H1 (cell line): ENCODE measurements around the gene RUVBL2. TPM values are rescaled to one million over a fixed set of nuclear protein-coding genes. Genes with fewer than 3 reads are reported as not detected.
"Not testable (repeated sequence)": the region's sequence is repeated elsewhere in the genome, so short reads cannot be mapped to it uniquely, and the experiment has no call there.

Experiments
- CTCF ChIA-PET: fragments of 300-600 bp; sonication (Branson Sonifier 250); formaldehyde crosslinking; loops from one replicate; lab custom pipeline; 2021; ENCODE audit not compliant: partially characterized antibody; lab: Charles Lee
- POLR2A ChIA-PET: fragments of 300-600 bp; sonication (Branson Sonifier 250); formaldehyde crosslinking; loops from one replicate; lab custom pipeline; 2021; ENCODE audit warnings: inconsistent platforms; ENCODE audit not compliant: partially characterized antibody; lab: Charles Lee
- DNase-seq, 2 experiments: peaks; one replicate each; pipeline versions ENCODE4 v3.0.0 to v3.0.0-alpha.2; 2010 to 2022; ENCODE audit warnings: low spot score in 2 of 2, low read depth in 1 of 2, mixed read lengths in 1 of 2
- FAIRE-seq: peaks from 2 replicates; lab custom pipeline; 2011; peaks lifted over from hg19 to GRCh38; lab: Jason Lieb, UNC
- H2AFZ ChIP-seq: 2 replicates; pipeline ENCODE4 v1.8.1; 2012; ENCODE audit warnings: low read length, inconsistent platforms
- H2AK5ac ChIP-seq: 2 replicates; pipeline ENCODE4 v1.6.1; 2013; ENCODE audit warnings: low read depth, low read length
- H2BK120ac ChIP-seq: replicated peaks from 2 replicates; pipeline ENCODE3; 2013; ENCODE audit warnings: low read depth, low read length, inconsistent platforms
- H2BK12ac ChIP-seq: 2 replicates; pipeline ENCODE4 v1.6.1; 2013; ENCODE audit warnings: low read depth, low read length
- H2BK15ac ChIP-seq: 2 replicates; pipeline ENCODE4 v1.6.1; 2013; ENCODE audit warnings: low read length
- H2BK20ac ChIP-seq: 2 replicates; pipeline ENCODE4 v1.6.1; 2013; ENCODE audit warnings: low read length
- H2BK5ac ChIP-seq: 2 replicates; pipeline ENCODE4 v1.6.1; 2013; ENCODE audit warnings: low read depth, low read length
- H3K14ac ChIP-seq: 2 replicates; pipeline ENCODE4 v1.6.1; 2013; ENCODE audit warnings: inconsistent platforms; ENCODE audit not compliant: insufficient read length
- H3K18ac ChIP-seq: 2 replicates; pipeline ENCODE4 v1.6.1; 2013; ENCODE audit warnings: low read length; ENCODE audit errors: extremely low read depth
- H3K23ac ChIP-seq: 2 replicates; pipeline ENCODE4 v1.6.1; 2013; ENCODE audit warnings: inconsistent platforms; ENCODE audit not compliant: insufficient read length
- H3K23me2 ChIP-seq: 2 replicates; pipeline ENCODE4 v1.6.1; 2013; ENCODE audit warnings: low read depth, low read length
- H3K27ac ChIP-seq: 2 replicates; pipeline ENCODE4 v1.6.1; 2011; ENCODE audit warnings: low read depth, low read length, inconsistent platforms
- H3K27me3 ChIP-seq, 4 experiments: replicated peaks in 1 of 4; 1 replicate in 1 of 4; 2 replicates in 3 of 4; pipeline versions ENCODE4 v1.6.1 to v1.8.1; 2011 to 2013; ENCODE audit warnings: low read length in 3 of 4, mild to moderate bottlenecking in 3 of 4, inconsistent platforms in 2 of 4, mixed read lengths in 2 of 4, moderate library complexity in 1 of 4; ENCODE audit not compliant: control insufficient read depth in 3 of 4, insufficient read depth in 3 of 4; ENCODE audit errors: extremely low read depth in 1 of 4
- H3K36me3 ChIP-seq, 4 experiments: 2 replicates each; pipeline versions ENCODE4 v1.6.1 to v1.8.1; 2011 to 2013; ENCODE audit warnings: mild to moderate bottlenecking in 4 of 4, low read length in 3 of 4, moderate library complexity in 2 of 4, control low read depth in 1 of 4, inconsistent platforms in 1 of 4; ENCODE audit not compliant: insufficient read depth in 4 of 4, control insufficient read depth in 2 of 4
- H3K4ac ChIP-seq: replicated peaks from 2 replicates; pipeline ENCODE3; 2013; ENCODE audit warnings: low read length, low read depth, mixed read lengths, inconsistent platforms; ENCODE audit not compliant: insufficient read length
- H3K4me1 ChIP-seq, 4 experiments: replicated peaks in 1 of 4; 1 replicate in 1 of 4; 2 replicates in 3 of 4; pipeline versions ENCODE4 v1.6.1 to v1.8.1; 2011 to 2013; ENCODE audit warnings: low read length in 3 of 4, inconsistent platforms in 2 of 4, mixed read lengths in 1 of 4; ENCODE audit not compliant: insufficient read depth in 4 of 4, control insufficient read depth in 3 of 4
- H3K4me2 ChIP-seq, 2 experiments: 2 replicates each; pipeline versions ENCODE4 v1.6.1 to v1.8.1; 2011 to 2013; ENCODE audit warnings: low read depth in 2 of 2, low read length in 2 of 2, control low read depth in 1 of 2, inconsistent platforms in 1 of 2, mild to moderate bottlenecking in 1 of 2; ENCODE audit not compliant: insufficient read depth in 1 of 2
- H3K4me3 ChIP-seq, 4 experiments: fragments of 200-600, 300-600 bp in 1 of 4; sonication (generic), shearing (Covaris generic), sonication (Bioruptor Twin) in 1 of 4; 2 replicates each; pipeline versions ENCODE4 v1.5.1 to v1.8.1; 2011 to 2016; ENCODE audit warnings: low read length in 4 of 4, low read depth in 3 of 4, control low read depth in 2 of 4, inconsistent platforms in 2 of 4, mild to moderate bottlenecking in 2 of 4, mixed read lengths in 1 of 4, moderate library complexity in 1 of 4; ENCODE audit not compliant: insufficient read depth in 2 of 4; ENCODE audit errors: extremely low read depth in 1 of 4
- H3K56ac ChIP-seq: replicated peaks from 2 replicates; pipeline ENCODE3; 2013; ENCODE audit warnings: low read depth, mild to moderate bottlenecking, mixed read lengths, low read length, inconsistent platforms; ENCODE audit not compliant: insufficient read length
- H3K79me1 ChIP-seq: 2 replicates; pipeline ENCODE4 v1.6.1; 2013; ENCODE audit warnings: low read depth, low read length, control low read depth
- H3K79me2 ChIP-seq, 2 experiments: 2 replicates each; pipeline versions ENCODE4 v1.6.1 to v1.8.1; 2012 to 2013; ENCODE audit warnings: low read length in 2 of 2, mild to moderate bottlenecking in 2 of 2, inconsistent platforms in 1 of 2; ENCODE audit not compliant: insufficient read depth in 2 of 2, control insufficient read depth in 1 of 2
- H3K9ac ChIP-seq, 4 experiments: replicated peaks in 1 of 4; 1 replicate in 1 of 4; 2 replicates in 3 of 4; pipeline versions ENCODE4 v1.6.1 to v1.8.1; 2011 to 2013; ENCODE audit warnings: low read depth in 3 of 4, low read length in 3 of 4, control low read depth in 2 of 4, mild to moderate bottlenecking in 2 of 4, moderate library complexity in 2 of 4, inconsistent platforms in 1 of 4; ENCODE audit errors: extremely low read depth in 1 of 4
- H3K9me3 ChIP-seq, 2 experiments: 2 replicates each; pipeline versions ENCODE4 v1.6.1 to v1.8.1; 2012 to 2013; ENCODE audit warnings: mild to moderate bottlenecking in 2 of 2, moderate library complexity in 2 of 2, control low read depth in 1 of 2, inconsistent platforms in 1 of 2, low read depth in 1 of 2, low read length in 1 of 2, mixed read lengths in 1 of 2; ENCODE audit not compliant: insufficient read depth in 2 of 2
- H4K20me1 ChIP-seq, 2 experiments: replicated peaks in 1 of 2; 2 replicates each; pipeline versions ENCODE3 to v1.8.1; 2011 to 2013; ENCODE audit warnings: inconsistent platforms in 2 of 2, low read length in 2 of 2, mild to moderate bottlenecking in 1 of 2; ENCODE audit not compliant: insufficient read depth in 2 of 2, control insufficient read depth in 1 of 2
- H4K5ac ChIP-seq: 2 replicates; pipeline ENCODE4 v1.6.1; 2013; ENCODE audit warnings: low read length, low read depth, mixed read lengths, inconsistent platforms; ENCODE audit not compliant: insufficient read length
- H4K8ac ChIP-seq: 2 replicates; pipeline ENCODE4 v1.8.0; 2013; ENCODE audit warnings: mild to moderate bottlenecking, moderate library complexity, low read length, inconsistent platforms; ENCODE audit not compliant: insufficient read depth; ENCODE audit errors: extremely low read depth
- H4K91ac ChIP-seq: replicated peaks from 2 replicates; pipeline ENCODE3; 2013; ENCODE audit warnings: low read length, mixed read lengths, inconsistent platforms; ENCODE audit not compliant: insufficient read length
- WGBS, 2 experiments: shearing (Covaris generic) in 1 of 2; methylation state at CpG; one replicate each; pipeline versions ENCODE4 v1.1.6 to v1.1.7; 2013 to 2015; ENCODE audit warnings: low lambda C conversion rate in 2 of 2, mixed read lengths in 2 of 2, inconsistent platforms in 1 of 2, low coverage in 1 of 2, missing lambda C conversion rate in 1 of 2; ENCODE audit not compliant: insufficient replicate concordance in 2 of 2, insufficient coverage in 1 of 2, insufficient read length in 1 of 2; ENCODE audit errors: extremely low coverage in 1 of 2, missing lambda C conversion rate in 1 of 2; 5-methylcytosine and 5-hydroxymethylcytosine counted together
- polyA plus RNA-seq, 7 experiments: library from polyadenylated mRNA; depleted of rRNA in 3 of 7; stranded (reverse) in 5 of 7; unstranded in 2 of 7; fragments of >200 nt in 5 of 7; fragments of 200-250 nt in 2 of 7; gene quantifications; 1 replicate in 5 of 7; 2 replicates in 1 of 7; 4 replicates in 1 of 7; pipeline versions ENCODE4 v1.2.1 to v1.2.3, GENCODE V29; 2011 to 2013; ENCODE audit warnings: missing spikeins in 2 of 7, mixed read lengths in 2 of 7
- total RNA-seq: library from RNA; stranded (reverse); fragmentation: NEBNext Ultra II Directional; extraction: Animal tissue kit (Norgen Biotek cat#: 25700); gene quantifications from 2 replicates; pipeline ENCODE4 v1.2.1, GENCODE V29; 2021

The RUVBL2 gene
- total and polyA plus RNA-seq, 2 of the 8 experiments (the other 6 are each of a cell fraction or from before 2014, with no cell fraction given): 152 to 247 TPM

DNA sequence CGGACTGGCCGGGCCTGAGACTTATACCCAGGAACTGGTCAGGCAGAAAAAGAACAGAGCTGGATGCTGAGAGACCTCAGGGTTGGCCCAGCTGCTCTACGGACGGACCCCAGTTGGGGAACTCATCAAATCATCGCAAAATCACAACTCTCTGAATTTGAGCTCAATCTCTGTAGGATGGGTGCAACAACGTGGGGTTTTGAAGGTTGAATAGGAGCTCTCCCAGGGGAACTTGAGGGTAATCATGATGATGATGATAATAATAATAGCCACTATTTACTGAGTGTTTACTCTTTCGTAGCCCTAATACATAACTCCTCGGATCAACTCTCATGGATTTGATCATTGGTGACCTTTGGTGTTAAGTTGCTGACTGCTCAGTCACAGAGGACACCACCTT lies 36.6 kb downstream of the RUVBL2 start:
- H3K4me2 ChIP-seq: not testable (repeated sequence)

More for the DNA sequence above, 36.6 kb downstream of the RUVBL2 start:
- WGBS, 2 experiments: 92% methylated on average over 4 of the region's 8 CpGs; no CpG with 5 or more reads in 1 of the 2 experiments
- H4K5ac ChIP-seq, DNase-seq, H2BK20ac ChIP-seq, H3K9me3 ChIP-seq, H3K14ac ChIP-seq, H3K4ac ChIP-seq, H4K20me1 ChIP-seq, H4K8ac ChIP-seq, H3K23me2 ChIP-seq, POLR2A ChIA-PET, H3K79me1 ChIP-seq, H2AFZ ChIP-seq, H3K56ac ChIP-seq, H3K27me3 ChIP-seq, H2BK15ac ChIP-seq, H2BK120ac ChIP-seq, H3K4me3 ChIP-seq, FAIRE-seq, H3K27ac ChIP-seq, H3K18ac ChIP-seq, H3K36me3 ChIP-seq, H2AK5ac ChIP-seq, H4K91ac ChIP-seq, H3K4me1 ChIP-seq, H2BK5ac ChIP-seq, H3K79me2 ChIP-seq, H3K9ac ChIP-seq, H3K23ac ChIP-seq, H2BK12ac ChIP-seq: not testable (repeated sequence)
- CTCF ChIA-PET: interaction anchor here (0.5 to 2.5 kb wide), 2 partner anchors 11 to 33 kb away, joined by 3 to 9 read pairs; a partner anchor contains a TSS
